C4-2B (cell line): ENCODE measurements around the gene CASD1.

Experiments used
- CTCF ChIP-seq: fragments of 450-650 bp; conservative IDR thresholded peaks from 2 replicates; pipeline ENCODE4 v1.5.1; 2017; ENCODE audit warnings: mild to moderate bottlenecking
- ZFX ChIP-seq: fragments of 450-650 bp; IDR thresholded peaks from 2 replicates; pipeline ENCODE4 v1.6.1; 2017

- no peak for TF ChIP-seq CTCF
- TF ChIP-seq ZFX, result no peak
Measured at GRCh38 chr7:94556028-94556427, 46.4 kb downstream of the CASD1 start.
